ENCODE measurements around the gene C3orf38.

C3orf38 gene

DNA sequence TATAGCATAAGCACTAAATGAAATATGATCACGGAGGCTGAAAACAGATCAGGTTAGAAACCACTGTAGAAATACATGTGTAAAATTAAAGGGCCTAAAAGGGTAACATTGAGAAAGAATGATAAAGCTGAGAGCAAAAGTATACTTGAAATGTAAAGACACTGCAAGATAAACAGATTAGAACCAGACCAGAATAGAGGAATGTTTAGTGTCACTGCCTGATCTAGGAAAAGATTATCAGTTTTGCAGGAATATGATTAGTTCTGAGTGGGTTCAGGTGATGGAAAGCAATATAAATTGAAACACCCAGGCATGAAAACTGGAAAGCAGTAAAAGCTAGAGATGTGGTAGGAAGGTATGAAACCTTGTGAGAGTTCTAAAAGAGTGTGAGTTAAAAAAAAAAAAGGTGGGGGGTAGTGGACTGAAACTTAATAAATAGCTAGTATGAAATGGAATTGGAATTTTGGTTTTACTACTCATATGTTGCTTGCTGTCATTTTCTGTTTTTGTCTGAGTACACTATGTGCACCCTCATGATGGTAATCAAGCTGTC is 16.0 kb upstream of the C3orf38 start:
- Histone ChIP-seq H3K4me1 (ENCODE audit: insufficient read depth, low read length) (peaks cover 18% of the 10 kb centered on the region), H3K9ac (ENCODE audit: low read length) (no peak overlapping the region), H3K36me3 (ENCODE audit: insufficient read depth, low read length) (no peaks in the 10 kb centered on the region), H3K4me3 (ENCODE audit: low read depth in 1 of 2, low read length in 2 of 2) (no peak overlapping the region), H3K9me3 (ENCODE audit: low read length) (no peaks in the 10 kb centered on the region), H3K27me3 (ENCODE audit: control insufficient read depth in 1 of 2, insufficient read depth in 2 of 2, low read length in 2 of 2) (no peaks in the 10 kb centered on the region), H3K27ac (ENCODE audit: low read depth, low read length) (no peak overlapping the region)

DNA sequence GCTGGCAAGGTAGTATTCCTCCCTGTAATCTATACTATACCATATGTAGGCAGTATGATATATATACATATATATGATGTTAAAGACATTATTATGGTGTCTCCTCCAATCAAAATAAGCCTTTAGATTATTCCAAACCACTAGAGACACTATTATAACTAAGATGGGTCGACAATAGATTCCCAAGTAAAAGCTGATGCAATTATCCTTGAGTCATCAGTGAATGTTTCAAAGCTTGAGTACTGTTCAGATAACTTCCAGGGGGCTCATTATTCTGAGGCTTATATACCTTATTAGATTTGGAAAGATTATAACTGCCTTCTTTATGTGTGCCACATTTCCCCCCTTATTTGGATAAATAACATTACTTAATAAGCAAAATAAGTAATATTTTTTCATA is 11.9 kb upstream of the C3orf38 start:
- peaks cover 6% of the 10 kb centered on the region for H3K4me1 ChIP-seq (ENCODE audit: insufficient read depth, low read length)
- no peaks in the 10 kb centered on the region for H3K27me3 ChIP-seq (ENCODE audit: control insufficient read depth in 1 of 2, insufficient read depth in 2 of 2, low read length in 2 of 2)
- no peak overlapping the region for H3K9ac ChIP-seq (ENCODE audit: low read length)
- H3K9me3 ChIP-seq (ENCODE audit: low read length): no peaks in the 10 kb centered on the region
- H3K4me3 ChIP-seq (ENCODE audit: low read depth in 1 of 2, low read length in 2 of 2): no peak overlapping the region
- no peak overlapping the region for H3K27ac ChIP-seq (ENCODE audit: low read depth, low read length)
- no peaks in the 10 kb centered on the region for H3K36me3 ChIP-seq (ENCODE audit: insufficient read depth, low read length)

DNA sequence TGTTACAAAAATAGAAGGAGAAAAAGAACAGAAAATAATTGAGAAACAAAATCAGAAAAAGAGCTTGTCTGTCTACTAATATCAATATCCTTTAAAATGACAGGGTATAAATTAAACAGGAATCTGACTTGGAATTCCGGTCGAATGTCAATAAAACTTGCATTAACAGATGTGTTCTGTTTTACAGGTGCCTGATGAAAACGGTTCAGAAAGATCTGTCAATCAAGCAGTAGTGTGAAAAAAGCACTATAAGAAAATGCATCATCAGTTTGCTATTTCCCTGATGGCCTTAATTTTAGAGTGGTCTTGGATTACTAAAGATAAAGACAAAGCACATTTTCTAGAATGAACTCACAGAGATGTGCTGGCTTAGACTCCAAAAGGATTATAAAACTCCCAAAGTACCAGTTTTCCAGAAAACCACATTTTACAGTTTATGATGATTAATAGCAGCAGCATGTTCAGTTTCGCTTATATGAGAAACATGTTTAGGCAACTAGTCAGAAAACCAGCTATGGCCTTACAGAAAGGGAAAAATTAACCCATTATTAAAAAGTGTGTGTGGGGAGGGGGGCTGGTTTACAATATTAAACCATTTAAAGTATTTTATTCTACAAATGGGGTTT is 8.2 kb upstream of the C3orf38 start:
- Histone ChIP-seq H3K4me3 (ENCODE audit: low read depth in 1 of 2, low read length in 2 of 2) (no peak overlapping the region), H3K9ac (ENCODE audit: low read length) (no peak overlapping the region), H3K36me3 (ENCODE audit: insufficient read depth, low read length) (no peaks in the 10 kb centered on the region), H3K27ac (ENCODE audit: low read depth, low read length) (no peak overlapping the region), H3K4me1 (ENCODE audit: insufficient read depth, low read length) (no peaks in the 10 kb centered on the region), H3K27me3 (ENCODE audit: control insufficient read depth in 1 of 2, insufficient read depth in 2 of 2, low read length in 2 of 2) (no peaks in the 10 kb centered on the region), H3K9me3 (ENCODE audit: low read length) (no peaks in the 10 kb centered on the region)

DNA sequence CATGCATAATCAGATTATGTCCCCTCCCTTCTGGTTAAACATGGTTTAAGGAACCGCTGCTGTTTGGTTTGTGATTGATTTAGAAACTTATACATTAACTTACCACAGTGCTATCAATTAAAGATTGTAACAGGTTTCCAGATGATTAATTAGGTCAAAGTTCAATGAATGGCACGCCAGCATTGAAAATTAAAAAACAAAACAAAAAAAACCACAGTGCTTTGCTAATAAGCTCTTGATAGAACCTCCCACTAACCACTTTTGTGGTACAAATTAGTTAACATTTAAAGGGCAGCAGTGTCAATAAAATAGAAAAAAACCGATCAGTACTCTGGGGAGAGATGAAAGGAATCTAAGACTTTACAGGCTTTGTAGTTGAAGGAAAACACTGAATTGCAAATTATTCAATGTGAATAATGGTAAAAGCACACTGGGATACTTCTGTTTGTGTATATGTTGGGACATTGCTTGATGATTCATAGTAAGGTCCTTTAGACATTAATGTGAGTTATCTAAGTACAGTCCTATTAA is 7.6 kb upstream of the C3orf38 start:
- Histone ChIP-seq H3K27me3 (ENCODE audit: control insufficient read depth in 1 of 2, insufficient read depth in 2 of 2, low read length in 2 of 2) (no peaks in the 10 kb centered on the region), H3K27ac (ENCODE audit: low read depth, low read length) (no peak overlapping the region), H3K9me3 (ENCODE audit: low read length) (no peaks in the 10 kb centered on the region), H3K4me3 (ENCODE audit: low read depth in 1 of 2, low read length in 2 of 2) (no peak overlapping the region), H3K9ac (ENCODE audit: low read length) (no peak overlapping the region), H3K36me3 (ENCODE audit: insufficient read depth, low read length) (no peaks in the 10 kb centered on the region), H3K4me1 (ENCODE audit: insufficient read depth, low read length) (no peaks in the 10 kb centered on the region)

DNA sequence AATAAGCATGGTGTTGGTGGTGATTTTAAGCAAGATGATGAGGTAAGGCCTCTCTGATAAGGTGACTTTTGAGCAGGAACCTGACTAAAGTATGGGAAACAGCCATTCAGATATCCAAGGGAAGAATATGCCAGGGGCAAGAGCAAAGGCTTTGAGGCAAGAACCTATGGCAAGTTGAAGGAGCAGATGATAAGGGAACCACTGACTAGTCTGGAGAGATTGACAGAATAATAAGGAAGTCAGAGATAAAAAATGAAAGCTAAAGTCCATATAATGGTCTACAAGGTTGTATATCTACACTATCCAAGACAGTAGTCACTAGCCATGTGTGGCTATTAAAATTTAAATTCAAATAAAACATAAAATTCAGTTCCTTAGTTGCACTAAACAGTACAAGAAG is 2.5 kb upstream of the C3orf38 start:
- H3K36me3 ChIP-seq (ENCODE audit: insufficient read depth, low read length): no peaks in the 10 kb centered on the region
- peaks cover 15% of the 10 kb centered on the region for H3K4me1 ChIP-seq (ENCODE audit: insufficient read depth, low read length)
- H3K4me3 ChIP-seq (ENCODE audit: low read depth in 1 of 2, low read length in 2 of 2): no peak overlapping the region
- H3K9me3 ChIP-seq (ENCODE audit: low read length): no peaks in the 10 kb centered on the region
- no peaks in the 10 kb centered on the region for H3K27me3 ChIP-seq (ENCODE audit: control insufficient read depth in 1 of 2, insufficient read depth in 2 of 2, low read length in 2 of 2)
- H3K9ac ChIP-seq (ENCODE audit: low read length): no peak overlapping the region
- H3K27ac ChIP-seq (ENCODE audit: low read depth, low read length): no peak overlapping the region

DNA sequence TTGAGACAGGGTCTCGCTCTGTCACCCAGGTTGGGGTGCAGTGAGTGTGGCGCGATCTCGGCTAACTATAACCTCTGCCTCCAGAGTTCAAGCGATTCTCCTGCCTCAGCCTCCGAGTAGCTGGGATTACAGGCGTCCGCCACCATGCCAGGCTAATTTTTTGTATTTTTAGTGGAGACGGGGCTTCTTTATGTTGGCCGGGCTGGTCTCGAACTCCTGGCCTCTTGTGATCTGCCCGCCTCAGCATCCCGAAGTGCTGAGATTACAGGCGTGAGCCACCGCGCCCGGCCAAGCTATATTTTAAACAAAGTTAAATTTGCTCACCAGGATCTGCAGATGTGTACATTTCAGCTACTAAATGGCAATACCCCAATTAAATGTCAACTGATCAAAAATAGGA is 1.1 kb upstream of the C3orf38 start:
- peak overlapping the region; percentile 37 for H3K9ac ChIP-seq (ENCODE audit: low read length)
- H3K27ac ChIP-seq (ENCODE audit: low read depth, low read length): peak overlapping the region; percentile 63
- H3K27me3 ChIP-seq (ENCODE audit: control insufficient read depth in 1 of 2, insufficient read depth in 2 of 2, low read length in 2 of 2): no peaks in the 10 kb centered on the region
- H3K4me3 ChIP-seq (ENCODE audit: low read depth in 1 of 2, low read length in 2 of 2): peak overlapping the region; percentile 84 to 99
- peaks cover 15% of the 10 kb centered on the region for H3K4me1 ChIP-seq (ENCODE audit: insufficient read depth, low read length)
- H3K9me3 ChIP-seq (ENCODE audit: low read length): no peaks in the 10 kb centered on the region
- peaks cover 3% of the 10 kb centered on the region for H3K36me3 ChIP-seq (ENCODE audit: insufficient read depth, low read length)

DNA sequence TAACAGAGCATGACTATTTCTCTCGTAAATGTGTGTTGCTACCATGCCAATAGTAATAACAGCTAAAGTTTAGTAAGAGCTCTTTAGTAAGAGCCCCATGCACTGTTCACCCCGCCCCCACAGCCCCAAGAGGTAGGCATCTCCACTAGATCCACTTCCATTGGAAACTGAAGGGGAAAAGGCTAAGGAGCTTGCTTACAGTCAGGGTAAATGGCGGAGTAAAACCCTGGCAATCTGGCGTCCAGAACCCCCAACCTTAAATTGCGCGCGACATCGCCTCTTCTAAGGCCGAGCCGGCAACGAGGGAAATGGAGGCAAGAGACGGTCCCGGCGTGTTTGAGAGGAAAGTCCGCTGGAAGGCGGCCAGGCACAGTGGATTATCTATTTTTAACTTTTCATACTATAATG is 654 bp upstream of the C3orf38 start:
- Histone ChIP-seq H3K9ac (ENCODE audit: low read length) (peak overlapping the region; percentile 37), H3K4me1 (ENCODE audit: insufficient read depth, low read length) (peaks cover 15% of the 10 kb centered on the region), H3K27me3 (ENCODE audit: control insufficient read depth in 1 of 2, insufficient read depth in 2 of 2, low read length in 2 of 2) (no peaks in the 10 kb centered on the region), H3K36me3 (ENCODE audit: insufficient read depth, low read length) (peaks cover 3% of the 10 kb centered on the region), H3K4me3 (ENCODE audit: low read depth in 1 of 2, low read length in 2 of 2) (peak overlapping the region; percentile 84 to 99), H3K9me3 (ENCODE audit: low read length) (no peaks in the 10 kb centered on the region), H3K27ac (ENCODE audit: low read depth, low read length) (peak overlapping the region; percentile 63)

DNA sequence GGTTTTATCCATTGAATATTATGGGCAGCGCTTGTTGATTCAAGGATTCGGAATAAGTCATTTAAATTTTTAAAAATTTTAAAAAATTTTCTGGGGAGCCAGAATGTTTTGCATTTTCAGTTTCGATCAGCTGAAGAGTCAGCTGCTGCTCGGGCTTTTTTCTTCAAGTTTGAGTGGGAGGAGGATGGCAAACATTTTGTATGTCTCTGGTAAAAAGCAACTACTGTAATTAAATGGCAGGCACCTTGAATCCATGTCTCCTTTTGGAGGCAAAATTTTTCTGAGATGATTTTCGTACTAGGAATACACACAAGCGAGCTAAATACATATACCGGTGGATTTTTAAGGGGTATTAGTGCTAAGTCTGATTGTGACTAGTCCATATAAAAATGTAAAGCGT is 612 bp downstream of the C3orf38 start:
- Histone ChIP-seq H3K36me3 (ENCODE audit: insufficient read depth, low read length) (peaks cover 11% of the 10 kb centered on the region), H3K9ac (ENCODE audit: low read length) (peak overlapping the region; percentile 97), H3K27me3 (ENCODE audit: control insufficient read depth in 1 of 2, insufficient read depth in 2 of 2, low read length in 2 of 2) (no peaks in the 10 kb centered on the region), H3K4me3 (ENCODE audit: low read depth in 1 of 2, low read length in 2 of 2) (peak overlapping the region; percentile 84 to 99), H3K27ac (ENCODE audit: low read depth, low read length) (peak overlapping the region; percentile 95), H3K4me1 (ENCODE audit: insufficient read depth, low read length) (peaks cover 15% of the 10 kb centered on the region), H3K9me3 (ENCODE audit: low read length) (no peaks in the 10 kb centered on the region)

DNA sequence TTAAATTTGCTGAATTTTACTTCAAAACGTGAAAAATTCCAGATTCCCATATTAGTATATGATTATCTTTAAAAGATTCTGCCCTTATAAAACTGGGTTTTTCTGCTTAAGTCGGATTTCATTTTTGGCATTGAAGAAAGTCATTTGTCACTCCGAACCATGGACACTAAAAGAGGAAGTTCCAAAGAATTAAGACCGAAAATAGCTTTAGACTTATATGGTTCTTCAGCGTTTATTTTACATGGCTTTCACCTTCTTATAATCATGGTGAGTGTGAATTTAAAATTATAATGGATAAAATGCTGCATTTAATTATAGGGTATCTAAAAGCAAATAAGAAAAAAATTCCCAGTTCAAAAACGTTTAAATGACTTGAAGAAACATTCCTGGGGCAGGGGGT is 1.0 kb downstream of the C3orf38 start:
- Histone ChIP-seq H3K27ac (ENCODE audit: low read depth, low read length) (no peak overlapping the region), H3K9ac (ENCODE audit: low read length) (peak overlapping the region; percentile 97), H3K27me3 (ENCODE audit: control insufficient read depth in 1 of 2, insufficient read depth in 2 of 2, low read length in 2 of 2) (no peaks in the 10 kb centered on the region), H3K36me3 (ENCODE audit: insufficient read depth, low read length) (peaks cover 13% of the 10 kb centered on the region), H3K9me3 (ENCODE audit: low read length) (no peaks in the 10 kb centered on the region), H3K4me3 (ENCODE audit: low read depth in 1 of 2, low read length in 2 of 2) (peak overlapping the region; percentile 84 to 99), H3K4me1 (ENCODE audit: insufficient read depth, low read length) (peaks cover 15% of the 10 kb centered on the region)

DNA sequence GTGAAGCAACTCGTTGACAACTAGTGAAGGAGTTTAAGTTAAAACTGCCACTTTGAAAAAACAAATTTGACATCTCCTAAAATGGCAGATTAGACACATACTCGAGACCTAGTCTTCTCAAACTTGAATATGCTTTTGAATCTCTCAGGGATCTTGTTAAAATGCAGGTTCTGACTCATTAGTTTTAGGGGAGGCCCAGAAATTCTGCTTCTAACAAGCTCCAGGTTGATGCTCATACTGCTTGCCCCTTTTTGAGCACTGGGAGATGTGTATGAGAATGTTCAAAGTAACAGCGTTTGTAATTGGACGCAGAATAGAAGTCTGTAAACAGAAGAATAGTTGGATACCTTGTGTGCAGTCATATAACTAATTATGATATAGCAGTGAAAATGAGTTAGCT is 1.6 kb downstream of the C3orf38 start:
- Histone ChIP-seq H3K36me3 (ENCODE audit: insufficient read depth, low read length) (peaks cover 19% of the 10 kb centered on the region), H3K9ac (ENCODE audit: low read length) (no peak overlapping the region), H3K27ac (ENCODE audit: low read depth, low read length) (no peak overlapping the region), H3K4me1 (ENCODE audit: insufficient read depth, low read length) (peaks cover 20% of the 10 kb centered on the region), H3K4me3 (ENCODE audit: low read depth in 1 of 2, low read length in 2 of 2) (peak overlapping the region; percentile 21 to 39), H3K27me3 (ENCODE audit: control insufficient read depth in 1 of 2, insufficient read depth in 2 of 2, low read length in 2 of 2) (no peaks in the 10 kb centered on the region), H3K9me3 (ENCODE audit: low read length) (no peaks in the 10 kb centered on the region)

DNA sequence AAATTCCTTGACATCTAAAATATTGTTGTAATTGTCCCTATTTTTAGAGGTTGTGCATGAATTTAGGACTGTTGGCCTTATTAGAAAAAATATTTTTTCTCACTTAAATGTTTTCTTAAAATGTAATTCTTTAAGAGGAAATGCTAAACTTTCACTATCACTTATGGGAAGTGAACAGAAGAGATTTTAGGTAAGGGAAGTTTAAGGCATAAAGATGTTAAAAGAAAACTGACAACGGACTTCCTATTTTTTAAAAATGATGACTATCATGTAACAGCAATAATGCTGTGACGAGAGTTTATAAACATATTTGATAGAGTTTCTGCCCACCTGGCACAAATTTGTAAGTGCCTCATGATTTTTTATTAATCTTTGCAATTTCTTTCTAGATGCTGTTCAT is 3.1 kb downstream of the C3orf38 start:
- no peak overlapping the region for H3K27ac ChIP-seq (ENCODE audit: low read depth, low read length)
- no peak overlapping the region for H3K9ac ChIP-seq (ENCODE audit: low read length)
- H3K9me3 ChIP-seq (ENCODE audit: low read length): no peaks in the 10 kb centered on the region
- peaks cover 24% of the 10 kb centered on the region for H3K36me3 ChIP-seq (ENCODE audit: insufficient read depth, low read length)
- no peaks in the 10 kb centered on the region for H3K27me3 ChIP-seq (ENCODE audit: control insufficient read depth in 1 of 2, insufficient read depth in 2 of 2, low read length in 2 of 2)
- H3K4me1 ChIP-seq (ENCODE audit: insufficient read depth, low read length): peaks cover 32% of the 10 kb centered on the region
- no peak overlapping the region for H3K4me3 ChIP-seq (ENCODE audit: low read depth in 1 of 2, low read length in 2 of 2)

DNA sequence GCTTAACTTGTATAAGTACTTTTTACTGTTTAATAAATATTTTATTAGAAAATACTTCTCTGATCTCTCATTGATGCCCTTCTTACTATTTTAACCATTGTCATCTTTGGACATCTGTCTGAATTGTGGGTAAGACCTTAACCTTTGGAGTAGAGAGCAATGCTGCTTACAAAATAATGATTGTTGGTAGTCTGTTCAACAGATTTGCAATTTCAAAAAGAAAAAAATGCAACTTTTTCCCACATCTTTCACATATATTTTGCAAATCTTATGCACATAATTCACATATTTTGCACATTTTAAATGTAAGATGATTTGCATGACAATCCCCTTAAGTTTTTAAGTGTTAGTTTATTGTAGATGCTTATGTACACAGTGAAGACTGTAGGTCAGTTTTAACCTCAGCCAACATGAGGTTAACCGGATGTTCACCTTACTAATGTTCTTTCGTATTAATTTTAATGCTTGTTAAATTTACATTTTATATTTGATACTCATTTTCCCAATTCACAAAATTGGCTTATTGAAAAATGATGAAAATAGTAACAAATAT is 16.7 kb downstream of the C3orf38 start:
- Histone ChIP-seq H3K4me3 (ENCODE audit: low read depth in 1 of 2, low read length in 2 of 2) (no peak overlapping the region), H3K9ac (ENCODE audit: low read length) (no peak overlapping the region), H3K27ac (ENCODE audit: low read depth, low read length) (no peak overlapping the region), H3K9me3 (ENCODE audit: low read length) (no peaks in the 10 kb centered on the region), H3K36me3 (ENCODE audit: insufficient read depth, low read length) (no peaks in the 10 kb centered on the region), H3K4me1 (ENCODE audit: insufficient read depth, low read length) (no peaks in the 10 kb centered on the region), H3K27me3 (ENCODE audit: control insufficient read depth in 1 of 2, insufficient read depth in 2 of 2, low read length in 2 of 2) (no peaks in the 10 kb centered on the region)
